ENCODE measurements around the gene PRSS33.

The PRSS33 gene

GRCh38 chr16:2833776-2834175, 46.4 kb upstream of the PRSS33 start:
- Histone ChIP-seq H3K9ac (ENCODE audit: low read length) (no peak overlapping the region), H4K91ac (ENCODE audit: low read depth, low read length) (no peak overlapping the region), H3K18ac (ENCODE audit: low read length) (no peak overlapping the region), H4K8ac (ENCODE audit: low read depth, low read length) (no peak overlapping the region), H3K36me3 (ENCODE audit: control insufficient read depth in 1 of 2, insufficient read depth in 2 of 2, low read length in 2 of 2) (no peaks in the 10 kb centered on the region), H3K79me2 (ENCODE audit: control insufficient read depth, insufficient read depth, low read length, poor library complexity) (no peaks in the 10 kb centered on the region), H3K4me2 (ENCODE audit: low read length) (no peak overlapping the region), H3K4me1 (ENCODE audit: control insufficient read depth in 1 of 2, insufficient read depth in 2 of 2, low read length in 2 of 2) (peaks cover 10 to 15% of the 10 kb centered on the region in 2 experiments), H2BK120ac (ENCODE audit: insufficient read depth, low read length, poor library complexity) (no peak overlapping the region), H3K4ac (ENCODE audit: low read depth, low read length) (no peak overlapping the region), H2AFZ (ENCODE audit: insufficient read depth, low read length, poor library complexity) (no peak overlapping the region), H3K9me3 (ENCODE audit: insufficient read depth, low read depth, low read length) (no peaks in the 10 kb centered on the region), H4K12ac (ENCODE audit: low read depth, low read length) (no peak overlapping the region), H3K4me3 (ENCODE audit: low read depth, low read length) (no peak overlapping the region), H3K27ac (ENCODE audit: low read depth, low read length) (no peak overlapping the region), H2BK5ac (ENCODE audit: low read depth, low read length, poor library complexity) (no peak overlapping the region), H3K23ac (ENCODE audit: low read length) (no peak overlapping the region), H2BK12ac (ENCODE audit: low read length) (no peak overlapping the region), H3K27me3 (ENCODE audit: insufficient read depth, low read length) (no peaks in the 10 kb centered on the region), H3K79me1 (ENCODE audit: low read length) (peaks cover 3% of the 10 kb centered on the region), H2AK5ac (ENCODE audit: low read length) (no peak overlapping the region), H3K14ac (ENCODE audit: low read length) (no peak overlapping the region)
- no peak for DNase-seq
- 100% methylated on average over 1 of the region's 7 CpGs for WGBS (ENCODE audit: extremely low coverage, insufficient coverage, insufficient read length)

GRCh38 chr16:2831203-2831602, 43.8 kb upstream of the PRSS33 start:
- no peak for DNase-seq
- H2AFZ ChIP-seq (ENCODE audit: insufficient read depth, low read length, poor library complexity): no peak overlapping the region
- WGBS (ENCODE audit: extremely low coverage, insufficient coverage, insufficient read length): no CpG with 5 or more reads among the region's 15 CpGs

GRCh38 chr16:2830355-2830695, 43.0 kb upstream of the PRSS33 start:
- no peak overlapping the region for H2AFZ ChIP-seq (ENCODE audit: insufficient read depth, low read length, poor library complexity)
- WGBS (ENCODE audit: extremely low coverage, insufficient coverage, insufficient read length): no CpG with 5 or more reads among the region's 5 CpGs
- no peak overlapping the region for H3K4me3 ChIP-seq (ENCODE audit: low read depth, low read length)
- H2BK12ac ChIP-seq (ENCODE audit: low read length): no peak overlapping the region
- no peaks in the 10 kb centered on the region for H3K9me3 ChIP-seq (ENCODE audit: insufficient read depth, low read depth, low read length)
- H3K14ac ChIP-seq (ENCODE audit: low read length): no peak overlapping the region
- H2BK5ac ChIP-seq (ENCODE audit: low read depth, low read length, poor library complexity): no peak overlapping the region
- no peak overlapping the region for H3K23ac ChIP-seq (ENCODE audit: low read length)
- no peak overlapping the region for H4K12ac ChIP-seq (ENCODE audit: low read depth, low read length)
- H4K91ac ChIP-seq (ENCODE audit: low read depth, low read length): no peak overlapping the region
- no peaks in the 10 kb centered on the region for H3K27me3 ChIP-seq (ENCODE audit: insufficient read depth, low read length)
- peaks cover 2% of the 10 kb centered on the region for H3K79me1 ChIP-seq (ENCODE audit: low read length)
- no peak overlapping the region for H3K18ac ChIP-seq (ENCODE audit: low read length)
- no peak overlapping the region for H3K4ac ChIP-seq (ENCODE audit: low read depth, low read length)
- DNase-seq: no peak
- H4K8ac ChIP-seq (ENCODE audit: low read depth, low read length): no peak overlapping the region
- no peak overlapping the region for H2AK5ac ChIP-seq (ENCODE audit: low read length)
- H3K4me1 ChIP-seq (ENCODE audit: control insufficient read depth in 1 of 2, insufficient read depth in 2 of 2, low read length in 2 of 2): peaks cover 1 to 4% of the 10 kb centered on the region in 2 experiments
- no peak overlapping the region for H3K4me2 ChIP-seq (ENCODE audit: low read length)
- no peaks in the 10 kb centered on the region for H3K79me2 ChIP-seq (ENCODE audit: control insufficient read depth, insufficient read depth, low read length, poor library complexity)
- no peak overlapping the region for H2BK120ac ChIP-seq (ENCODE audit: insufficient read depth, low read length, poor library complexity)
- H3K36me3 ChIP-seq (ENCODE audit: control insufficient read depth in 1 of 2, insufficient read depth in 2 of 2, low read length in 2 of 2): no peaks in the 10 kb centered on the region
- H3K27ac ChIP-seq (ENCODE audit: low read depth, low read length): no peak overlapping the region
- H3K9ac ChIP-seq (ENCODE audit: low read length): no peak overlapping the region

More at GRCh38 chr16:2831203-2831602, 43.8 kb upstream of the PRSS33 start:
- Histone ChIP-seq H3K79me2 (ENCODE audit: control insufficient read depth, insufficient read depth, low read length, poor library complexity) (no peaks in the 10 kb centered on the region), H3K4me2 (ENCODE audit: low read length) (no peak overlapping the region), H3K9ac (ENCODE audit: low read length) (no peak overlapping the region), H3K4ac (ENCODE audit: low read depth, low read length) (no peak overlapping the region), H3K18ac (ENCODE audit: low read length) (no peak overlapping the region), H2AK5ac (ENCODE audit: low read length) (no peak overlapping the region), H3K27me3 (ENCODE audit: insufficient read depth, low read length) (no peaks in the 10 kb centered on the region), H4K91ac (ENCODE audit: low read depth, low read length) (no peak overlapping the region), H3K27ac (ENCODE audit: low read depth, low read length) (no peak overlapping the region), H3K79me1 (ENCODE audit: low read length) (peaks cover 3% of the 10 kb centered on the region), H4K12ac (ENCODE audit: low read depth, low read length) (no peak overlapping the region), H3K14ac (ENCODE audit: low read length) (no peak overlapping the region), H3K4me1 (ENCODE audit: control insufficient read depth in 1 of 2, insufficient read depth in 2 of 2, low read length in 2 of 2) (peaks cover 9% of the 10 kb centered on the region in 2 experiments), H3K23ac (ENCODE audit: low read length) (no peak overlapping the region), H3K4me3 (ENCODE audit: low read depth, low read length) (no peak overlapping the region), H2BK120ac (ENCODE audit: insufficient read depth, low read length, poor library complexity) (no peak overlapping the region), H2BK12ac (ENCODE audit: low read length) (no peak overlapping the region), H3K36me3 (ENCODE audit: control insufficient read depth in 1 of 2, insufficient read depth in 2 of 2, low read length in 2 of 2) (no peaks in the 10 kb centered on the region), H4K8ac (ENCODE audit: low read depth, low read length) (no peak overlapping the region), H2BK5ac (ENCODE audit: low read depth, low read length, poor library complexity) (no peak overlapping the region), H3K9me3 (ENCODE audit: insufficient read depth, low read depth, low read length) (no peaks in the 10 kb centered on the region)

- Histone ChIP-seq H3K18ac (ENCODE audit: low read length) (no peak within 1 kb of the TSS), H3K4me2 (ENCODE audit: low read length) (no peak within 1 kb of the TSS), H3K23ac (ENCODE audit: low read length) (no peak within 1 kb of the TSS), H3K4me1 (ENCODE audit: control insufficient read depth in 1 of 2, insufficient read depth in 2 of 2, low read length in 2 of 2) (no peaks in the 10 kb centered on the region), H2BK12ac (ENCODE audit: low read length) (no peak within 1 kb of the TSS), H3K36me3 (ENCODE audit: control insufficient read depth in 1 of 2, insufficient read depth in 2 of 2, low read length in 2 of 2) (no peaks in the 10 kb centered on the region), H3K9me3 (ENCODE audit: insufficient read depth, low read depth, low read length) (no peaks in the 10 kb centered on the region), H4K8ac (ENCODE audit: low read depth, low read length) (no peak within 1 kb of the TSS), H4K12ac (ENCODE audit: low read depth, low read length) (no peak within 1 kb of the TSS), H2AFZ (ENCODE audit: insufficient read depth, low read length, poor library complexity) (no peak within 1 kb of the TSS), H2BK5ac (ENCODE audit: low read depth, low read length, poor library complexity) (no peak within 1 kb of the TSS), H2BK120ac (ENCODE audit: insufficient read depth, low read length, poor library complexity) (no peak within 1 kb of the TSS), H3K27ac (ENCODE audit: low read depth, low read length) (no peak within 1 kb of the TSS), H3K4ac (ENCODE audit: low read depth, low read length) (no peak within 1 kb of the TSS), H2AK5ac (ENCODE audit: low read length) (no peak within 1 kb of the TSS), H3K27me3 (ENCODE audit: insufficient read depth, low read length) (no peaks in the 10 kb centered on the region), H3K9ac (ENCODE audit: low read length) (no peak within 1 kb of the TSS), H3K79me2 (ENCODE audit: control insufficient read depth, insufficient read depth, low read length, poor library complexity) (no peaks in the 10 kb centered on the region), H3K14ac (ENCODE audit: low read length) (no peak within 1 kb of the TSS), H4K91ac (ENCODE audit: low read depth, low read length) (no peak within 1 kb of the TSS), H3K4me3 (ENCODE audit: low read depth, low read length) (no peak within 1 kb of the TSS), H3K79me1 (ENCODE audit: low read length) (no peaks in the 10 kb centered on the region)
- WGBS (ENCODE audit: extremely low coverage, insufficient coverage, insufficient read length): no CpG with 5 or more reads among the region's 32 CpGs
- DNase-seq: peak; percentile 37 to 63
These were observed 42.4 kb upstream of the PRSS33 start, which contains the start of gene ZG16B for GRCh38 chr16:2829501-2830354. ZG16B (plus strand) TSS chr16:2830303; CDS start chr16:2830442, 139 bp downstream.
